CD4-positive, alpha-beta T cell treated with Interferon gamma for 1 hour (primary cell): Measurements from ENCODE around the gene NKAPD1.
A peak's percentile ranks its signal among the peaks of the same experiment; 100 is the strongest.
"Not testable (repeated sequence)": the region's sequence is repeated elsewhere in the genome, so short reads cannot be mapped to it uniquely, and the experiment has no call there.

Experiments used
- DNase-seq: peaks from one replicate; pipeline ENCODE4 v3.0.0-alpha.2; 2020

NKAPD1 gene

GRCh38 chr11:112073941-112074811 is at the start of gene NKAPD1, which contains the start of gene PIH1D2:
NKAPD1 (plus strand) TSS chr11:112074299; CDS start chr11:112075575, 1,276 bp downstream.
PIH1D2 (minus strand) TSS chr11:112074017; CDS start chr11:112073174, 843 bp downstream.
- DNase-seq, result peak; percentile 77

GRCh38 chr11:112024773-112025678 is 49.1 kb upstream of the NKAPD1 start, which contains the start of gene DLAT:
DLAT (plus strand) TSS chr11:112025408; CDS start chr11:112025473, 65 bp downstream.
- DNase-seq, result peak; percentile 80

GRCh38 chr11:112025707-112026106 is 48.4 kb upstream of the NKAPD1 start:
- no peak for DNase-seq

- DNase-seq, result not testable (repeated sequence)
Measured at GRCh38 chr11:112026784-112027410, 47.2 kb upstream of the NKAPD1 start.

GRCh38 chr11:112029460-112029859 is 44.6 kb upstream of the NKAPD1 start:
- no peak for DNase-seq

- no peak for DNase-seq
Measured at GRCh38 chr11:112033902-112034301, 40.2 kb upstream of the NKAPD1 start.

GRCh38 chr11:112037527-112037926 is 36.6 kb upstream of the NKAPD1 start:
- DNase-seq, result no peak

- DNase-seq, result no peak
Measured at GRCh38 chr11:112042161-112042960, 31.7 kb upstream of the NKAPD1 start.

GRCh38 chr11:112042961-112043304 is 31.2 kb upstream of the NKAPD1 start:
- no peak for DNase-seq

- no peak for DNase-seq
Measured at GRCh38 chr11:112044961-112045360, 29.1 kb upstream of the NKAPD1 start.

GRCh38 chr11:112046647-112047046 is 27.5 kb upstream of the NKAPD1 start:
- DNase-seq, result not testable (repeated sequence)

- DNase-seq, result not testable (repeated sequence)
Measured at GRCh38 chr11:112048256-112048655, 25.8 kb upstream of the NKAPD1 start.

GRCh38 chr11:112049777-112050176 is 24.3 kb upstream of the NKAPD1 start:
- no peak for DNase-seq

GRCh38 chr11:112050721-112051120 is 23.4 kb upstream of the NKAPD1 start:
- DNase-seq, result no peak

GRCh38 chr11:112051768-112052167 is 22.3 kb upstream of the NKAPD1 start:
- DNase-seq, result no peak

GRCh38 chr11:112057170-112057569 is 16.9 kb upstream of the NKAPD1 start:
- DNase-seq, result no peak

- no peak for DNase-seq
Measured at GRCh38 chr11:112058103-112058502, 16.0 kb upstream of the NKAPD1 start.

GRCh38 chr11:112062923-112063322 is 11.2 kb upstream of the NKAPD1 start:
- DNase-seq, result no peak

- no peak for DNase-seq
Measured at GRCh38 chr11:112082729-112083128, 8.6 kb downstream of the NKAPD1 start.

GRCh38 chr11:112085822-112086421 is 11.8 kb downstream of the NKAPD1 start:
- peak; percentile 5 for DNase-seq

GRCh38 chr11:112086422-112087191 is 12.5 kb downstream of the NKAPD1 start, which contains the start of the genes SDHD and TIMM8B:
SDHD (plus strand) TSS chr11:112086873; CDS start chr11:112086908, 35 bp downstream.
TIMM8B (minus strand) TSS chr11:112086756; CDS start chr11:112086723, 33 bp downstream.
- peak; percentile 97 for DNase-seq
